GM18502 (cell line): ENCODE measurements around the gene VNN1.
"Not testable (repeated sequence)": the region's sequence is repeated elsewhere in the genome, so short reads cannot be mapped to it uniquely, and the experiment has no call there.

ENCODE experiments used
- ATAC-seq: cut with Tn5 transposase; IDR thresholded peaks from one replicate; pipeline ENCODE4 v1.9.1; 2021; ENCODE audit warnings: mild to moderate bottlenecking; ENCODE audit not compliant: unreplicated experiment, poor library complexity

VNN1 gene

DNA sequence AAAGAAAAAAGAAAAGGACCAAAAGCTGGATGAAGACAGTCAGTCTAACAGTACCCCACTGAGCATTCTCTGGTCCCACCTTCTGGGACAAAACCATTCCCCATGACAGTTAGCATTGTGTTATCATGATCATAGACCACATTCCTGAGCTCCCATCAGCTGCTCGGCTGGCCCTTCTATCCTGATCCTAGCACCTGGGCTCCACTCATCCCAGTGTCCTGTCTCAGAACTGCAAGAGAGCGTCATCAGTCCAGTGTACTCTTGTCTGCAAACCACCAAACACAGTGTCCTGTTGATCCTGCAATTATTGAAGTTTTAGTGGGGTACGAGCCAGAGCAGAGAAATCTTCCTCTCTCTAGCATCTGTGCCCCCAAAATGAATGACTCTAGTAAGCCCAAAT is 38.9 kb downstream of the VNN1 start:
- ATAC-seq, result no peak

- no peak for ATAC-seq
These were observed 40.3 kb downstream of the VNN1 start for GRCh38 chr6:132673376-132674094.

- no peak for ATAC-seq
These were observed 42.6 kb downstream of the VNN1 start for GRCh38 chr6:132671295-132671694.

GRCh38 chr6:132669690-132670291 is 44.1 kb downstream of the VNN1 start:
- ATAC-seq, result peak; percentile 70

DNA sequence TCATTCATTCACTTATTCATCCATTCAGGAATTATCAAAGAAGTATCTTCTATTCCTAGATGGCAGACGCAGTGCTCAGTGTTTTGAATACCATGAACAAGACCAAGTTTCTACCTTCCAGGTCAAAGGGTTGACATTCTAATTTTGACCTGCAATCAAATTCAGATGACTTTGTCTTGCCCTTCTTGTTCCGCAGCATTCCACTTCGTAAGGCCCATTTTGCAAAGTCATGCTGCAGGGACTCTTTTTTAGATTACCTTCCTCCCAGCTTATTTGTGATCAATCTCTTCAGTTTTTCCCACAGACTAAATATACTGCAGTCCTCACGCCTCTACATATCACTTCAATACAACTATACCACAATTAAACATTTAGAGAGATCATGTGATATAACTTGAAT is 47.7 kb downstream of the VNN1 start:
- no peak for ATAC-seq

DNA sequence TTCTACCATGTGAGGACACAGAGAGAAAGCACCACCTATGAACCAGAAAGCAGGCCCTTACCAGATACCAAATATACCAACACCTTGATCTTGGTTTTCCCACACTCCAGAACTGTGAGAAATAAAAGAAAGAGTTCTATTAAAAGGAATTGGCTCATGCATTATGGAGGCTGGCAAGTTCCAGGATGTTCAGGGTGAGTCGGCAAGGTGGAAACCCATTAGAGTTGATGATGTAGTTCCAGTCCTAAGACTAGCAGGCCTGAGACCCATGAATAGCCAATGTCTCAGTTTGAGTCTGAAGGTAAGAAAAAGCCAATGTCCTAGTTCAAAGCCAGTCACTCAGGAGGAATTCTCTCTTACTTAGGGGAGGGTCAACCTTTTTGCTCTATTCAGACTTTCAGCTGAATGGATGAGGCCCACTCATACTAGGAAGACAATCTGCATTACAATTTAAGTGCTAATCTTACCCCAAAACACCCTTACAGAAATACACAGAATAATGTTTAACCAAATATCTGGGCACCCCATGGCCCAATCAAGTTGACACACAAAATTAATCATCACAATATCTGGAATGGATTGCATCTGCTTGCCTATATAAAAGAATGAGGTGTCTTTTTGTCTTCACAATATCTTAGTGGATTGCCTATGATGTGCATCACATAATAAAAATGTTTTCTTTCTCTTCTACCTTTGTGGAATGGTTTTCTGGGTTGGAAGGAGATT is 49.4 kb downstream of the VNN1 start:
- no peak for ATAC-seq

GRCh38 chr6:132663661-132664060 is 50.2 kb downstream of the VNN1 start:
- ATAC-seq, result no peak

DNA sequence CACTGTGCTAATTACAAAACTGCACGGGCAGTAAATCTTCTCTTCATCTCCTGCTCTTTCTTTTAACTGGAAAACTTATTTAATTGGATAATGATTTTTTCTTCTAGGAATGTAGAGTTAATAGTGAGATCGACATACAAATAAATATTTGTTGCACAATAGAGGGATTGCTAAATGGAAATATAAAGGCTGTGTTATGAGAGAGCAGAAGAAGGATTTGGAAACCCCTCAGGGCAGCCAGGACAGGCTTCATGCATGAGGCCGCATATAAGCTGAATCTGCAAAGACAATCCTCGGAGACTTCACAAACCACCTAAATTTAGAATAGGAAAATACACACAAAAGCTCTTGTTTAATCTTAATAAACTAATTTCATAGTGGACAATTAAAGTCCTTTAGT is 51.9 kb downstream of the VNN1 start:
- no peak for ATAC-seq

- ATAC-seq, result no peak
These were observed 54.8 kb downstream of the VNN1 start, which contains the start of gene TAAR1 for GRCh38 chr6:132659082-132659481. TAAR1 (minus strand) TSS chr6:132659182; CDS start chr6:132646003, 13,179 bp downstream.

GRCh38 chr6:132651062-132651461 is 62.8 kb downstream of the VNN1 start:
- ATAC-seq, result no peak

DNA sequence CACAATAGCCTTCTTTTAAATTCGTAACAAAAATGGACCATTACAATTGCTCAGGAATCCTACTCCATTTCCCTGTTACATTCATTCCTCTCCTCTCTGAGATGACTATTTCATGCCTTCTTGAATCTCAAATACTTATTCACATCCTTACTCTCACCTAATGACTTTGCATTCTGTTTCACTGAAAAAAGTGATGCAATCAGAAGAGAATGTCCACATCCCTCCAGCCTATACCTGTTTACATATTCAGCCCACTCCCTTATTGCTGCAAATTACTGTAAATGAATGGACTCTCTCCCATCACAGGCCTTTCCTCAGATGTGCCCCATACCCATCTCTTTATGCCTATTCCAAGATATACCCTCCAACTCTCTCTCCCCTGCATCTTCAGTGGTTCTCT is 63.4 kb downstream of the VNN1 start:
- ATAC-seq, result no peak

DNA sequence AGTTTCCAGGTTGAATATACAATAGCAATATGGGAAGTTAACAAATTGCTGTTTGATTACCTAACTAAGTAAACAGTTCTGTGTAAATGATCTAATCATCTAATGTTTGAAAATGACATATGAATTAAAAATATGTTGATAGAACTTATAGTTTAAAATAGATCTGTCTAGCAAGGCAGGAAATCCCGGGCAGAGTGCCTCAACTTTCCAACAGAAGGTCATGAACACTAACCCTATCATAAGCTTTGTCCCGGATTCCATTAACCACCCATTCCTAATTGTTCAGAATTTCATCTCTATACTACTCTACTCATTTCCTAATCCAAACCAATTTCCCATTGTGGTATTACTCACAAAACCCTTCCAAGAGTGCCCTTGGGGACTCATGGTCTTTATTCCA is 65.0 kb downstream of the VNN1 start:
- no peak for ATAC-seq

- ATAC-seq, result peak; percentile 96
These were observed 65.5 kb downstream of the VNN1 start for GRCh38 chr6:132648356-132648755.

DNA sequence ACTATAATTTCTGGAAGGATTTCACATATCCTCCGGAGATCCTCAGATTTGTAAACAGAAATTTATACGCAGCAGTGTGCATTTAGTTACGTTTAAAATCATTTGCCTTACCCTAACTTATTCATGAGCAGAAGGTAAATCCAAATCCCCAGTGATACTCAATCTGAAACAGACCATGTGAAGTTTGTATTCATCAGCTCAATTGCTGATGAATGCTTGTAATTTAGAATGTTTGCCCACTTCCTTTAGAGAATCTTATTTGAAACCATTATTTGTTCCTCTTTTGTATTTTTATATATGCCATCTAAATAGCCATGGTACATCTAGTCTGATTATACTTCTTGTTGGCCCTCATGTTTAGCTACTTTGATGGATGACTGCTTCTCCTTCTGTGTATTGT is 70.3 kb downstream of the VNN1 start:
- ATAC-seq, result no peak

GRCh38 chr6:132637135-132637534 is 76.7 kb downstream of the VNN1 start:
- ATAC-seq, result not testable (repeated sequence)

DNA sequence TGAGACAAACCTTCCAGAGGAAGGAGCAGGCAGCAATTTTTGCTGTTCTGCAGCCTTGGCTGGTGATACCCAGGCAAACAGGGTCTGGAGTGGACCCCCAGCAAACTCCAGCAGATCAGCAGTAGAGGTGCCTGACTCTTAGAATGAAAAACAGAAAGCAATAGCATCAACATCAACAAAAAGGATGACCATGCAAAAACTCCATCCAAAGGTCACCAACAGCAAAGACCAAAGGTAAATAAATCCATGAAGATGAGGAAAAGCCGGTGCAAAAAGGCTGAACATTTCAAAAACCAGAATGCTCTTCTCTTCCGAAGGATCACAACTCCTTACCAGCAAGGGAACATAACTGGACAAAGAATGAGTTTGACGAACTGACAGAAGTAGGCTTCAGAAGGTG is 77.9 kb downstream of the VNN1 start:
- not testable (repeated sequence) for ATAC-seq

- not testable (repeated sequence) for ATAC-seq
These were observed 78.6 kb downstream of the VNN1 start for GRCh38 chr6:132635288-132635687.

- ATAC-seq, result no peak
These were observed 79.1 kb downstream of the VNN1 start for GRCh38 chr6:132634796-132635195.

- no peak for ATAC-seq
These were observed 80.5 kb downstream of the VNN1 start for GRCh38 chr6:132633362-132633761.
